ENCODE results near the gene TBC1D12. TPM values are rescaled to one million over a fixed set of nuclear protein-coding genes. Genes with fewer than 3 reads are reported as not detected.

Gene TBC1D12
- polyA plus RNA-seq, 1 donor, result 21.6 TPM

- DNase-seq, result no peak
These were observed 3.1 kb downstream of the TBC1D12 start for GRCh38 chr10:94405406-94405805.

DNA sequence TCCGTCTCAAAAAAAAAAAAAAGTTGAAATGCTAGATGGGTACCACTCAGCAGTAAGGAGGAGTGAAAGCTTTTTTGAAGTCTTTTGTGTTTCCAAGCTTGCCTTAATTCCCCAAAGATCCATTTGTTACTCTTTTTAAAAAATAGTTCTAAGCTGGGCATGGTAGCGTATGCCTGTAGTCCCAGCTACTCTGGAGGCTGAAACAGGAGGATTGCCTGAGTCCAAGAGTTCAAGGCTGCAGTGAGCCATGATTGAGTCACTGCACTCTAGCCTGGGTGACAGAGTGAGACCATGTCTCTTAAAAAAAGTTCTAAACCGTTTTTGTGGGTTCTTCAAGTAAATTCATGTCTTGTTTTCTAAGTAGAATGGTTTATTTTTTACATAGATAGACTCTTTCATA lies 5.3 kb downstream of the TBC1D12 start:
- no peak for DNase-seq

GRCh38 chr10:94409021-94409657 lies 6.8 kb downstream of the TBC1D12 start:
- DNase-seq, result no peak

GRCh38 chr10:94411304-94411703 lies 9.0 kb downstream of the TBC1D12 start:
- DNase-seq, result no peak

GRCh38 chr10:94412449-94412848 lies 10.1 kb downstream of the TBC1D12 start:
- peak; percentile 46 for DNase-seq

GRCh38 chr10:94413361-94413760 lies 11.0 kb downstream of the TBC1D12 start:
- no peak for DNase-seq

DNA sequence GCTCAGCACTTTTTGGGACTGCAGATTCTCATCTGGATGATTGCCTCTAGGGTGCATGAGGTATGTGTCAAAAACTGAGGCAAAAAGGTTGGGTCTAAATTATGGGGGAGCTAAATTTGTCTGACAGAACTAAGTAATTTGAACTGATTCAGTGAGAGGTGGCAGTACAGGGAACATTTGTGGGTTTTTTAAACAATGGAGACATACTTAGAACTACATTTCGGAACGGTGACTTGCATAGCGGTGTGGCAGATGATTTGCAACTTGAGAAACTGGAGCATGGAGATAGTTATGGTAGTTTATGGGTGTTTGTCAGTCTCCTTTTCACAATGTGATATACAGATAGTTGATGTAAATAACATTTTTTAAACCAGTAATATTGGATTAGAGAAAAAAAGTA lies 14.6 kb downstream of the TBC1D12 start:
- no peak for DNase-seq

DNA sequence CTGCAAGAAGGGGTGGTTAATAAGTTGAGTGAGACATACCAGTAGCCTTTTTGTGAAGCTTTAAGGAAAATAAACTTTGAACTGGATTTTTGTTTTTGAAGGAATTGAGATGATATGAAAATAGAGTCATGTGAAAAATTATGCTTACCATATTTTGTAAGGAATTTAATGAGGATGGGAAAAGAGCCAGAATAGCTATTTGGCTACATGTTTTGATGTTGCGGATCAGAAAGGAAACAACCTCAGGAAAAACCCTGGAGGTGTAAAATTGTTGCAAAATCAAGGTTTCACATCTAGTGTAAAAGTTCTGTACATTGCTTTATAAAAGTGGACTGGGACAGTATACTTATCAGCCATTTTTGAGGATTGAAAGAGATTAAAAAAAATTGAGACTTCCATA lies 15.0 kb downstream of the TBC1D12 start:
- no peak for DNase-seq

DNA sequence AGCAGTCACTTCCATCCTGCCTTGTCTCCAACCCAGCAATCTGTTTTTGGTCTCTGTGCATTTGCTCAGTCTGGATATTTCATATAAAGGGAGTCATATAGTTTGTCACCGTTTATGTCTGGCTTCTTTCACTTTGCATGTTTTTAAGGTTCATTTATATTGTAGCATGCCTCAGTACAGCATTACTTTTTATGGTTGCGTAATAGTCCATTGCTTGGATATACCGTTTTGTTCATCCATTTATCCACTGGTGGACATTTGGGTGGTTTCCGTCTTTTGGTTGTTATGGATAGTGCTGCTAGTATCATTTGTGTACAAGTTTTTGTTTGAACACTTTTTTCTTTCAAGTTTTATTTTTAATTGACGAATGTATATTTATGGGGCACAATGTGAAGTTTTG lies 18.2 kb downstream of the TBC1D12 start:
- no peak for DNase-seq

DNA sequence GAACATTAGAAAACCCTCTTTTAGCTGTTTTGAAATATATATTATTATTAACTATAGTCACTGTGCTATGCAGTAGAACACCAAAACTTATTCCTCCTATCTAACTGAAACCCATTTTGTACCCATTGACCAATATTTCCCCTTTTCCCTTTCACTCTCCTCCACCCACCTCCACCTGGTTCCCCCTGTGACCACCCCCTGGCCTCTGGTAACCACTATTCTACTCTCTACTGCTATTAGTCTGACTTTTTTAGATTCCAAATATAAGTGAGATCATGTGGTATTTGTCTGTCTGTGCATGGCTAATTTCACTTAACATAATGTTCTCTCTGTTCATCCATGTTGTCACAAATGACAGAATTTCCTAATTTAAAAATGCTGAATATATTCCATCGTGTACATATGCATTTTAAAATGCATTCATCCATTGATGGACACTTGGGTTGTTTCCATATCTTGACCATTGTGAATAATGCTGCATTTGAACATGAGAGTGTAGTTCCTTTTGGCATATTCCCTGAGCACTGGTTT lies 18.7 kb downstream of the TBC1D12 start:
- DNase-seq, result no peak

- no peak for DNase-seq
These were observed 21.3 kb downstream of the TBC1D12 start for GRCh38 chr10:94423627-94424026.

GRCh38 chr10:94424714-94425337 lies 22.5 kb downstream of the TBC1D12 start:
- DNase-seq, result no peak

DNA sequence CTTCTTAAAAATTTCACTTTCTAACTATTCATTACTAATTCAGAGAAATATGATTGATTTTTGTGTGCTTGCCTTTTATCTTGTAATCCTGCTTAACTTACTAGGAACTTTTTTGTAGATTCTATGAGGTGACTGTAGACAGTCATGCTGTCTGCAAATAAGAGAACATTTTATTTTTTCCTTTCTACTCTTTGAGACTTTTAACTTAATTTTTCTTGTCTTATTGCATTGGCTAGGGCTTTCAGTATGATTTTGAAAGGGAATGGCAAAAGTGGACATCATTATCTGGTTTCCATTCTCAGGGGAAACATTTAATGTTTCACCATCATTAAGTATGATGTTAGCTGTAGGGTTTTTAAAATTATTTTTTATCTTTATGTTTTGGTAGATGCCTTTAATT lies 23.6 kb downstream of the TBC1D12 start:
- no peak for DNase-seq

DNA sequence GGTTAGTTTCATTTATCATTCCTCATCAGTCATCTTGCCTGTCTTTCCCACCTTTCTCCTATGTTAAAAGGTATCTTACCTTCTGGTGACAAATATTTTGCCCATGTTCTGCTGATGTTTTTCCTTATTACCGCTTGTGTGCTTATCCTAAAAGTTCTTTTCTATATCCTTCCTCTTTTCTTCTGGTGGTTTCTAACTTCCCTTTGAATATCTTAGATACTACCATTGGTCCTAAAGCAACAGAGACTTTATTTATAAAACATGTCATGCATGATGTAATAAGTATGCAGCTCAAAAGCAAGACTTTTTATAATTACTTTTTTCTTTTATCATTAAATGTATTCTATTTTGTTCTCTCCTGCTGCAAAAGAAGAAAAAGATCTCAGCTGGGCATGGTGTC lies 24.8 kb downstream of the TBC1D12 start:
- DNase-seq, result no peak

GRCh38 chr10:94428766-94429707 lies 26.7 kb downstream of the TBC1D12 start:
- DNase-seq, result no peak

GRCh38 chr10:94430701-94431100 lies 28.4 kb downstream of the TBC1D12 start:
- DNase-seq, result no peak

- DNase-seq, result no peak
These were observed 30.1 kb downstream of the TBC1D12 start for GRCh38 chr10:94432443-94432842.

- no peak for DNase-seq
These were observed 37.0 kb downstream of the TBC1D12 start for GRCh38 chr10:94439275-94439861.

- DNase-seq, result no peak
These were observed 37.8 kb downstream of the TBC1D12 start for GRCh38 chr10:94440096-94440495.

- no peak for DNase-seq
These were observed 40.7 kb downstream of the TBC1D12 start for GRCh38 chr10:94443047-94443446.

- DNase-seq, result no peak
These were observed 41.2 kb downstream of the TBC1D12 start for GRCh38 chr10:94443549-94443948.

DNA sequence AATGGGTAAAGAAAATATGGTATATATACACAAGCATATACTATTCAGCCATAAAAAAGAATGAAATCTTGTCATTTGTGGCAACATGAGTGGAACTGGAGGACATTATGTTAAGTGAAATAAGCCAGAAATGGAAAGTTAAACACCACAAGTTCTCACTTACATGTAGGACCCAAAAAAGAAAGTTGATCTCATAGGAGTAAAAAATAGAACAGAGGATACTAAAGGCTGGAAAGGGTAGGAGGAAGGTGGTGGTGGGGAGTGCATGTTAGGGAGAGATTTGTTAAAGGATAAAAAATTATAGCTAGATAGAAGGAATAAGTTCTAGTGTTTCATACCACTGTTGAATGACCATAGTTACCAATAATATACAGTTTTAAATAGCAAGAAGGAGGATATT lies 48.4 kb downstream of the TBC1D12 start:
- DNase-seq, result no peak

All from left kidney (tissue), 2 donors.